Neutrophil (primary cell): Measurements from ENCODE around the gene SPATS2L.

Experiments used
- H3K27ac ChIP-seq: fragments of 200-600 bp; sonication (generic); 2 replicates; pipeline ENCODE4 v1.5.1; 2016; ENCODE audit warnings: mild to moderate bottlenecking, moderate library complexity
- H3K27me3 ChIP-seq: fragments of 200-600 bp; sonication (generic); 2 replicates; pipeline ENCODE4 v1.6.0; 2016; ENCODE audit warnings: mild to moderate bottlenecking
- H3K36me3 ChIP-seq: fragments of 200-600 bp; sonication (generic); 2 replicates; pipeline ENCODE4 v1.5.1; 2017
- H3K4me1 ChIP-seq, 2 experiments: fragments of 200-600 bp in 1 of 2; sonication (generic) in 1 of 2; 1 replicate in 1 of 2; 2 replicates in 1 of 2; pipeline versions ENCODE4 v1.5.1 to v1.6.1; 2013 to 2016; ENCODE audit warnings: low read depth in 1 of 2, low read length in 1 of 2, mild to moderate bottlenecking in 1 of 2, moderate library complexity in 1 of 2; ENCODE audit not compliant: control insufficient read depth in 1 of 2, insufficient read depth in 1 of 2
- H3K4me3 ChIP-seq, 2 experiments: fragments of 200-600 bp in 1 of 2; sonication (generic) in 1 of 2; 1 replicate in 1 of 2; 2 replicates in 1 of 2; pipeline ENCODE4 v1.5.1; 2013 to 2016; ENCODE audit warnings: low read depth in 1 of 2, low read length in 1 of 2, mild to moderate bottlenecking in 1 of 2, moderate library complexity in 1 of 2
- H3K9me3 ChIP-seq: fragments of 200-600 bp; sonication (generic); 2 replicates; pipeline ENCODE4 v1.5.1; 2016
- TF ChIP-seq, protein P1 (sequence below): fragments of 200-600 bp; sonication (generic); IDR thresholded peaks from 2 replicates; pipeline ENCODE4 v1.5.1; 2016; ENCODE audit warnings: antibody characterized with exemption

SPATS2L gene

DNA sequence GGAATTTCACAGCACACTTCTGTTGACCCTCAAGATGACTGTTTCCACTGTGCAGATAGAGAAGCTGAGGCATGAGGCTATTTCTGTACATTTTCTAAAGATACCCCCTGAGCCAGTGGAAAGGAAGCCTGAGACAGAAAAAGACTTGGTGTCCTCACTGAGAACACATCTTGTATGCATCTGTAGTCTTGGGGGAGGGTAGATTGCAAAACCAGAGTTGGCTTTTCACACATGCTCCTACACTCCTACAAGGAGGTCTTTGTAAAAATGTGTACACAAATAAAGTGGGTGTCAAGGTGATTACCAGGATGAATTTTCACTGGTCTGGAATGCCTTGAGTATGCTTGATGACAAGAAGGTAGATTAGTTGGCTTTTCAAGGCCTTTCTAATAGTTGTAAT is 105.3 kb downstream of the SPATS2L start:
- TF ChIP-seq, protein P1, sequence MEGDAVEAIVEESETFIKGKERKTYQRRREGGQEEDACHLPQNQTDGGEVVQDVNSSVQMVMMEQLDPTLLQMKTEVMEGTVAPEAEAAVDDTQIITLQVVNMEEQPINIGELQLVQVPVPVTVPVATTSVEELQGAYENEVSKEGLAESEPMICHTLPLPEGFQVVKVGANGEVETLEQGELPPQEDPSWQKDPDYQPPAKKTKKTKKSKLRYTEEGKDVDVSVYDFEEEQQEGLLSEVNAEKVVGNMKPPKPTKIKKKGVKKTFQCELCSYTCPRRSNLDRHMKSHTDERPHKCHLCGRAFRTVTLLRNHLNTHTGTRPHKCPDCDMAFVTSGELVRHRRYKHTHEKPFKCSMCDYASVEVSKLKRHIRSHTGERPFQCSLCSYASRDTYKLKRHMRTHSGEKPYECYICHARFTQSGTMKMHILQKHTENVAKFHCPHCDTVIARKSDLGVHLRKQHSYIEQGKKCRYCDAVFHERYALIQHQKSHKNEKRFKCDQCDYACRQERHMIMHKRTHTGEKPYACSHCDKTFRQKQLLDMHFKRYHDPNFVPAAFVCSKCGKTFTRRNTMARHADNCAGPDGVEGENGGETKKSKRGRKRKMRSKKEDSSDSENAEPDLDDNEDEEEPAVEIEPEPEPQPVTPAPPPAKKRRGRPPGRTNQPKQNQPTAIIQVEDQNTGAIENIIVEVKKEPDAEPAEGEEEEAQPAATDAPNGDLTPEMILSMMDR = no peak
- no peak overlapping the region for H3K4me3 ChIP-seq
- H3K36me3 ChIP-seq = no peaks in the 10 kb centered on the region
- no peaks in the 10 kb centered on the region for H3K4me1 ChIP-seq
- no peaks in the 10 kb centered on the region for H3K27me3 ChIP-seq
- H3K9me3 ChIP-seq = no peaks in the 10 kb centered on the region
- H3K27ac ChIP-seq = no peak overlapping the region

GRCh38 chr2:200414367-200414766 is 107.9 kb downstream of the SPATS2L start:
- TF ChIP-seq, protein P1 = no peak
- Histone ChIP-seq H3K36me3 (no peaks in the 10 kb centered on the region), H3K4me1 (no peaks in the 10 kb centered on the region), H3K27me3 (no peaks in the 10 kb centered on the region), H3K4me3 (no peak overlapping the region), H3K27ac (no peak overlapping the region), H3K9me3 (no peaks in the 10 kb centered on the region)

DNA sequence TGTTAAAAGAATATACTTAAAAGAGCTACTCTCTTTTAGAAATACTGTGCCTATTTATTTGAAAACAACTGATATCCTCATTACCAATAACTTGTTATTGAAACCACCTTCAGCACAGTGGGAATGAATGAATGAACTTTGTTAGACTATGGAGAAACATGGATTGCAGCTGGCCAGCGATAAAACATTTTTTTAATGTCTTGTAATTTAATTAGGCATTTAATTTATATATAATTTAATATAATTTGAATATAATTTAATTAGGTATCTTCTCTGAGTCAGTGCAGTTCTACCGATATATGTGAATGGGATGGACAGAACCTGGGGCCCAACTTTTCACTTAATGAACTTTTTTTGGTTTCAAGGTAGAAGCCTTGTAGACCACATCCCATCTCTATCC is 109.0 kb downstream of the SPATS2L start:
- Histone ChIP-seq H3K27me3 (no peaks in the 10 kb centered on the region), H3K4me1 (no peaks in the 10 kb centered on the region), H3K36me3 (no peaks in the 10 kb centered on the region), H3K9me3 (no peaks in the 10 kb centered on the region), H3K27ac (no peak overlapping the region), H3K4me3 (no peak overlapping the region)
- TF ChIP-seq, protein P1 = no peak

DNA sequence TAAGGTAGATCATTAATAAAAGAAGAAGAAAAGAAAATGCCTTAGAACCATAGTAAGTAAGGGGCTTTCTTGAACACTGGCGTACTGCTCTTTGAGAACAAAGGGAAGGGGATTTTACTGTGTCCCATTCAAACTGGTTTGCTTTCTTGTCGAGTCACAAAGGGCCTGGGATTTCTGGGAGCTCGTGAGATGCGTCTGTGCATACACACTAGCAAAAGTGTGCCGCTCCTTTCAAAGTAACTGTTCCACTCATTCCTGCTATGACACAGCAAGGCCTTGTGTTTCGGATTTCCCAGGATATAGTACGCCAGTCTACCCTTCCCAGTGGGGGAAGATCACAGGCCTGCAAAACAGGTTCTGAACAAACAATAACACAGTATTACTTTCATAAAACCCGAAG is 110.4 kb downstream of the SPATS2L start:
- Histone ChIP-seq H3K4me3 (no peak overlapping the region), H3K36me3 (no peaks in the 10 kb centered on the region), H3K9me3 (no peaks in the 10 kb centered on the region), H3K4me1 (no peaks in the 10 kb centered on the region), H3K27me3 (no peaks in the 10 kb centered on the region), H3K27ac (no peak overlapping the region)
- TF ChIP-seq, protein P1 = no peak

DNA sequence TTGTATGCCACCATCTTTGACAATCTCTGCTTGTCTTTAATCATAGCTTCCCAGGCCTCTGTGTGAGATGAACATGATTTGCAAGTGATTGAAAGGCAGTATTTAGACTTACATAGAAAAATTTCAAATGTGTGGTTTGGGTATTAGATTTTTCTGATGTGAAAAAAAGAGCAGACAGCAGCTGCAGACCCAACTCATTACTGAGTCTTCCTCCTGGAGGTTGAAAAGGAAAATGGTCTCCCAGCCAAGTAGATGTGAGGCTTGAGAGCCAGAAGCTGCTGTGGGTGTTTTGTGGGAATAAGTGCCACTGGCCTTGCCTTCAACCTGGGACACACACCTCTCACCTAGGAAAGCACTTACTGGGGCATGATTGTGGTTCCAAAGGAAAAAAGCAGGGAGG is 110.9 kb downstream of the SPATS2L start:
- Histone ChIP-seq H3K4me3 (no peak overlapping the region), H3K27ac (no peak overlapping the region), H3K4me1 (no peaks in the 10 kb centered on the region), H3K36me3 (no peaks in the 10 kb centered on the region), H3K9me3 (no peaks in the 10 kb centered on the region), H3K27me3 (no peaks in the 10 kb centered on the region)
- TF ChIP-seq, protein P1 = no peak

DNA sequence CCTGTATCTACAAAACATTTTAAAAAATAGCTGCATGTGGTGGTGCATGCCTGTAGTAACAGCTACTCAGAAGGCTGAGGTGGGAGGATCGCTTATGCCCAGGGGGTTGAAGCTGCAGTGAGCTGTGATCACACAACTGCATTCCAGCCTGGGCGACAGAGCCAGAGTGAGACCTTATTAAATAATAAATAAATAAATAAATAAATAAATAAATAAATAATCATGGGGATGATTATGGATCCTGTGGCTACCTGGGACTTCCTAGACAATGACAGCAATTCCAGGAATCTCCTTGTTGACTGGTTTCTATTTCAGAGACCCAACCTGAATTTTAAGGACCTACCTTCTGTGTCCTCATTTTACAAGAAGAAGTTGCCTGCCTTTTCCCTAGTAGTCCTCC is 111.9 kb downstream of the SPATS2L start:
- H3K4me3 ChIP-seq = no peak overlapping the region
- H3K36me3 ChIP-seq = no peaks in the 10 kb centered on the region
- no peak overlapping the region for H3K27ac ChIP-seq
- H3K27me3 ChIP-seq = no peaks in the 10 kb centered on the region
- H3K4me1 ChIP-seq = no peaks in the 10 kb centered on the region
- TF ChIP-seq, protein P1 = no peak
- H3K9me3 ChIP-seq = no peaks in the 10 kb centered on the region
